ENCODE data around the gene TNFRSF14.

GRCh38 chr1:2594641-2595131, 38.5 kb downstream of the TNFRSF14 start:
- TF ChIP-seq EZH2 (IDR thresholded peaks at IDR 0.05; ENCODE audit: insufficient read depth, poor library complexity, severe bottlenecking) (no peak), EZH2phosphoT487 (IDR thresholded peaks at IDR 0.05; ENCODE audit: insufficient read depth, low read depth) (no peak)
